ENCODE data around the gene SPIRE1. TPM values are rescaled to one million over a fixed set of nuclear protein-coding genes. Genes with fewer than 3 reads are reported as not detected.

SPIRE1 gene
- total RNA-seq, 1 donor from 2014 or later = 34.9 TPM

GRCh38 chr18:12532661-12533060 is 125.2 kb downstream of the SPIRE1 start:
- no peak for DNase-seq (ENCODE audit: low read depth, low spot score)
- peaks cover 10% of the 10 kb centered on the region for H3K36me3 Mint-ChIP-seq (ENCODE audit: low read depth)
- TF ChIP-seq CTCF (conservative IDR thresholded peaks at IDR 0.05) = no peak
- H3K9me3 Mint-ChIP-seq = no peaks in the 10 kb centered on the region
- peak overlapping the region; percentile 0 for H3K27ac Mint-ChIP-seq (ENCODE audit: unreplicated experiment)
- H3K4me3 Mint-ChIP-seq = no peak overlapping the region
- H3K27me3 Mint-ChIP-seq (ENCODE audit: low read depth) = no peaks in the 10 kb centered on the region
- peaks cover 18% of the 10 kb centered on the region for H3K4me1 Mint-ChIP-seq

GRCh38 chr18:12531749-12532148 is 126.2 kb downstream of the SPIRE1 start:
- peaks cover 18% of the 10 kb centered on the region for H3K4me1 Mint-ChIP-seq
- H3K27ac Mint-ChIP-seq (ENCODE audit: unreplicated experiment) = no peak overlapping the region
- TF ChIP-seq CTCF (conservative IDR thresholded peaks at IDR 0.05) = no peak
- H3K4me3 Mint-ChIP-seq = no peak overlapping the region
- DNase-seq (ENCODE audit: low read depth, low spot score) = no peak
- H3K9me3 Mint-ChIP-seq = no peaks in the 10 kb centered on the region
- H3K27me3 Mint-ChIP-seq (ENCODE audit: low read depth) = no peaks in the 10 kb centered on the region
- peaks cover 10% of the 10 kb centered on the region for H3K36me3 Mint-ChIP-seq (ENCODE audit: low read depth)

- no peaks in the 10 kb centered on the region for H3K9me3 Mint-ChIP-seq
- peaks cover 2% of the 10 kb centered on the region for H3K36me3 Mint-ChIP-seq (ENCODE audit: low read depth)
- H3K27me3 Mint-ChIP-seq (ENCODE audit: low read depth) = no peaks in the 10 kb centered on the region
- peaks cover 23% of the 10 kb centered on the region for H3K4me1 Mint-ChIP-seq
- no peak for DNase-seq (ENCODE audit: low read depth, low spot score)
- H3K27ac Mint-ChIP-seq (ENCODE audit: unreplicated experiment) = peak overlapping the region; percentile 58
- TF ChIP-seq CTCF (conservative IDR thresholded peaks at IDR 0.05) = no peak
- no peak overlapping the region for H3K4me3 Mint-ChIP-seq
Measured at GRCh38 chr18:12520442-12520992, 137.4 kb downstream of the SPIRE1 start.

- Mint-ChIP-seq H3K27me3 (ENCODE audit: low read depth) (no peaks in the 10 kb centered on the region), H3K36me3 (ENCODE audit: low read depth) (peaks cover 5% of the 10 kb centered on the region), H3K4me1 (peaks cover 23% of the 10 kb centered on the region), H3K27ac (ENCODE audit: unreplicated experiment) (no peak overlapping the region), H3K4me3 (no peak overlapping the region), H3K9me3 (no peaks in the 10 kb centered on the region)
- TF ChIP-seq CTCF (conservative IDR thresholded peaks at IDR 0.05) = no peak
- no peak for DNase-seq (ENCODE audit: low read depth, low spot score)
Measured at GRCh38 chr18:12518832-12519531, 138.9 kb downstream of the SPIRE1 start.

- DNase-seq (ENCODE audit: low read depth, low spot score) = no peak
- no peaks in the 10 kb centered on the region for H3K27me3 Mint-ChIP-seq (ENCODE audit: low read depth)
Measured at GRCh38 chr18:12518326-12518725, 139.6 kb downstream of the SPIRE1 start.

More at GRCh38 chr18:12518326-12518725, 139.6 kb downstream of the SPIRE1 start:
- peaks cover 6% of the 10 kb centered on the region for H3K36me3 Mint-ChIP-seq (ENCODE audit: low read depth)
- peaks cover 23% of the 10 kb centered on the region for H3K4me1 Mint-ChIP-seq
- H3K27ac Mint-ChIP-seq (ENCODE audit: unreplicated experiment) = no peak overlapping the region
- no peak for TF ChIP-seq CTCF (conservative IDR thresholded peaks at IDR 0.05)
- H3K9me3 Mint-ChIP-seq = no peaks in the 10 kb centered on the region
- H3K4me3 Mint-ChIP-seq = no peak overlapping the region
